GM12873 (cell line): ENCODE measurements around the gene GATAD2B.

ENCODE experiments used
- TF ChIP-seq, protein P1 (sequence below): IDR thresholded peaks from 2 replicates; pipeline ENCODE4 v1.5.1; 2012; ENCODE audit warnings: low read depth, mild to moderate bottlenecking, moderate library complexity, low read length, control low read depth; ENCODE audit not compliant: insufficient read depth; ENCODE audit errors: missing control alignments

Gene GATAD2B

DNA sequence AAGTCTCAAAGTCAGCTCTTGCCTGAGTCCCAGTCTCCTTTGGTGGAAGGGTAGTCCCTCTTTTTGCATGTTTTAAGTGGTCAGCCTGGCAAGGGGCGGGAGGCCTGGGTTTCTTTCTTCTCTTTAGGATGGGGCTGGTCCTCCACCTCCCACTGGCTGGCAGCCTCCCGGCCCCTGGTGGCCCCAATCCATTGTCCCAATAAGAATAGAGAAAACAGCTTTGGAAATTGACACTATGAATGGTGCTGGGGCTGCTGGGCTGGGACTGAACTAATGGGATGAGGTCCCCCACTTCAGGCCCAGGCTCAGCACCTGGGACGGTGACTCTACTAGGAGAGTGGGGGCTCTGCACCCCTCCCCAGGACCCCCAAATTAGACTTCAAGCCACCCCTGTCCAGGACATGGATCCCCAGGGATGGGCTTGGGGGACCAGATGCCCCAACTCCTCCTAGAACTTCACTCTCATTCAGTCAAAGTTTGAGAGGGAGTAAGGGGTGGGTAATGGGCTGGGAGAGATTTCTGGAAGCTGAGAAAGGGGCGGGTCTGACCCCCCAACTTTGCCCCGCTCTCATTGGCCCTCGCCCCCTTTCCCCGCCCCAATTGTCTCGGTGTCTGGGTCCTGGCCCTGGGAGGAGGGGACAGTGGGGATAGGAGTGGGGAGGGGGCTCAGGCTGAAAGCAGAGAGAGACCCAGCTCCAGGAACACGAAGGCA, 129.4 kb downstream of the GATAD2B start:
- TF ChIP-seq, protein P1, sequence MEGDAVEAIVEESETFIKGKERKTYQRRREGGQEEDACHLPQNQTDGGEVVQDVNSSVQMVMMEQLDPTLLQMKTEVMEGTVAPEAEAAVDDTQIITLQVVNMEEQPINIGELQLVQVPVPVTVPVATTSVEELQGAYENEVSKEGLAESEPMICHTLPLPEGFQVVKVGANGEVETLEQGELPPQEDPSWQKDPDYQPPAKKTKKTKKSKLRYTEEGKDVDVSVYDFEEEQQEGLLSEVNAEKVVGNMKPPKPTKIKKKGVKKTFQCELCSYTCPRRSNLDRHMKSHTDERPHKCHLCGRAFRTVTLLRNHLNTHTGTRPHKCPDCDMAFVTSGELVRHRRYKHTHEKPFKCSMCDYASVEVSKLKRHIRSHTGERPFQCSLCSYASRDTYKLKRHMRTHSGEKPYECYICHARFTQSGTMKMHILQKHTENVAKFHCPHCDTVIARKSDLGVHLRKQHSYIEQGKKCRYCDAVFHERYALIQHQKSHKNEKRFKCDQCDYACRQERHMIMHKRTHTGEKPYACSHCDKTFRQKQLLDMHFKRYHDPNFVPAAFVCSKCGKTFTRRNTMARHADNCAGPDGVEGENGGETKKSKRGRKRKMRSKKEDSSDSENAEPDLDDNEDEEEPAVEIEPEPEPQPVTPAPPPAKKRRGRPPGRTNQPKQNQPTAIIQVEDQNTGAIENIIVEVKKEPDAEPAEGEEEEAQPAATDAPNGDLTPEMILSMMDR: no peak

DNA sequence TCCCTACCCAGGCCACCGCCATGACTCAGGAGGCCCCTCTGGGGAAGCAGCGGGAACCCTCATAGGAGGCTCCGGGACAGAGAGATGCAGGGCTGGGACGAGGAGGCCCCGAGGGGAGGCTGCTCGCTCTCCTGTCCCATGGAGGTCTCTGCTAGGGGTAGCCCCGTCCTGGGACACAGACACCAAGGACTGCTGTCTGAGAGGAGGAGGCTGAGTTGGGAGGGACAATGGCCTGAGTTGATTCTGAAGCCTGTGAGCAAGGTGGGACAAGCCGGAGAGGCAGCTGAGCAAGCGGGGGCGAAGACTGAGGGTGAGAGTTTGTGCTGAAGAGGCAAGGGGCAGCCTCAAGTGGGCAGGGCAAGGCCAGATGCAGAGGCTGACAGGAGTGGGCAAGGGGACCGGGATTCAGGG, 130.1 kb downstream of the GATAD2B start:
- TF ChIP-seq, protein P1: no peak

DNA sequence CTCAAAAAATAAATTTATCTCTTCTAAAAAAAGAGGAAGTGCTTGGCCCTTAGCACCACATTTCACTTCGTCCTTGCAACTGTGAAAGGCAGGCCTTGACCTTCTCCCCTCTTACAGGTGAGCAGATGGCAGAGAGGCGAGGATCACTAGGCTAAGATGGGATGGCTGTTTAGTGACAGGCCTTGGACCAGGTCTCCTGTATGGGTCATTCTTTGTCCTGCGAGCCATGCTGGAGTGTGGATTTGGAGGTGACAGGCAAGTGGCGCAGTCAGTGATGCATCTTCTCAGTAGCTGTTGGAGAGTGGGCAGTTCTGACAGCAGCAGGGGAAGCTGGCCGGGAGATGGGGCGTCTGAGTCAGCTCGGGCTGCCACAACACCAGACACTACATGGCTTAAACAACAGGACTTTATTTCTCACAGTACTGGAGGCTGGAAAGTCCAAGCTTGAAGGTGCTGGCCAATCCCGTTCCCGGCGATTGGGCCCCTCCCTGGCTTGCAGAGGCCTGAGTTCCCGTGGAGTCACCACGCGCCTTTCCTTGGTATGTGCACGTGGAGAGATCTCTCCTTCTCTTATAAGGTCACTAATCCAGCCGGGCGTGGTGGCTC, 131.0 kb downstream of the GATAD2B start:
- TF ChIP-seq, protein P1: no peak

DNA sequence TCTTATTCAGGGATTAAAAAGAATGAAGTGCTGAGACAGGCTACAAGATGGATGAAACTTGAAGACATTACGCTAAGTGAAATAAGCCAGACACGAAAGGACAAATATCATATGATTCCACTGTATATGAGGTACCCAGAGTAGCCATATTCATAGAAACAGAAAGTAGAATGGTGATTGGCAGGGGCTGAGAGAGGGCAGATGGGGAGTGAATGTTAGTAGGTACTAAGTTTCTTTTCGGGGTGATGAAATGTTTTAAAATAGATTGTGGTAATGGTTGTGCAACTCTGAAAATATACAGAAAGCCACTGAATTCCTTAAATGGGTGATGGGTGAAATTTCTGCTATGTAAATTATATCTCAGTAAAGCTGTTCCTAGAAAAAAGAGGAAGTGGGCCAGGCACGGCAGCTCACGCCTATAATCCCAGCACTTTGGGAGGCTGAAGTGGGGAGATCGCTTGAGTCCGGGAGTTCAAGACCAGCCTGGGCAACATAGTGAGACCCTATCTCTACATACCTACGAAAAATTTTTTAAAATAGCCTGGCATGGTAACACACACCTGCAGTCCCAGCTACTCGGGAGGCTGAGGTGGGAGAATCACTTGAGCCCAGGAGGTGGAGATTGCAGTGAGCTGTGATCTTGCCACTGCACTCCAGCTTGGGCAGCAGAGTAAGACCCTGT, 131.7 kb downstream of the GATAD2B start:
- TF ChIP-seq, protein P1: no peak

DNA sequence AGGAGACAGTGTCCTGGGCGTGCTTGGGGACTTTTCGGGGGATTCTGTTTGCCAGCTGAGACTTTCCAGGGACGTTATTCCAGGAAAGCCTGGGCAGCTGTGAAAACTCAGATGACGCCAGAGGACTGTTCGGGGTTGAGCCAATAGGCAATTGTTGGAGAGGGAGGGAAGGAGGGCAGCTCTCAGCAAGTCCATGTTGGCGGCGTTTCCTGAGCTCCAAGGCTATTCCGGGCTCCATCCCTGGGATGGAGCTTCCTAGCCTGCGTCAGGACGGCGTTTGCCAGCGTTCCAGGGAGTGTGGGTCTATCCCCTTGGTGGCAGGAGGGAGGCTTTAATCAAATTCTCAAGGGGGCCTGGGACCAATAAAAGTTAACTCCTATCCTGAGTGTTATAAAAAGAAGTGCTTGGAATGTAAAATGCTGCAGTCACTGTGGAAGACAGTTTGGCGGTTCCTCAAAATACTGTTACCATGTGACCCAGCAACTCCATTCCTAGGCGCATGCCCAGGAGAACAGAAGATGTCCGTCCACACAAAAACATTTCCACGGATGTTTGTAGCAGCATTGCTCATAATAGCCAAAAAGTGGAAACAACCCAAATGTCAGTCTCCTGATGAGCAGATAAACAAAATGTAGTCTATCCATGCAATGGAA, 132.3 kb downstream of the GATAD2B start:
- TF ChIP-seq, protein P1: no peak

DNA sequence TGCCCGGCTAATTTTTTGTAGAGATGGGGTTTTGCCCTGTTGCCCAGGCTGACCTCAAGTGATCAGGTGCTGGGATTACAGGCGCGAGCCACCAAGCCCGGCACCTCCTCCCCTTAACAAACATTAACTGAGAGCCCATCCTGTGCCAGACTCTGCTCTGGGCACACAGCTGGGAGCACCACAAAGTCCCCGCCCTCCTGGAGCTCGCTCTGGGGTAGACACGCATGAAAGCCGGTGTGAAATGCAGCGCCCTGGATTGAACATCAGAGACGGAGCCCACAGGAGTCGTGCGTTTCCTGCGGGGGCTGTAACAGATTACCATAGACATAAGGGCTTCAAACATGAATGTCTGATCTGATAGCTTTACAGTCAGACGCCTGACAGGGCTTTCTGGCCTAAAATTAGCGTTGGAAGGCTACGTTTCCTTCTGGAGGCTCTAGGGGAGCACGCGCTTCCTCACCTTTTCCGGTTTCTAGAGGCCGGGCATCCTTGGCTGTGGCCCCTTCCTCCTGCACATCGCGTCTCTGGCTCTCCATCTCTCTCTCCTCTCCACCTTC, 133.2 kb downstream of the GATAD2B start:
- TF ChIP-seq, protein P1: no peak
